HepG2 (cell line): ENCODE data around the gene SAMD4B. TPM values are rescaled to one million over a fixed set of nuclear protein-coding genes. Genes with fewer than 3 reads are reported as not detected.

Source experiments
- GABPB1 ChIP-seq: IDR thresholded peaks from 2 replicates; pipeline ENCODE4 v1.6.1; 2016; ENCODE audit warnings: mild to moderate bottlenecking, missing genetic modification reagents, moderate library complexity, missing compliant biosample characterization
- GATAD2A ChIP-seq: IDR thresholded peaks from 2 replicates; pipeline ENCODE4 v1.6.1; 2016
- ZNF124 ChIP-seq: sonication (generic); formaldehyde crosslinking; IDR thresholded peaks from 2 replicates; pipeline ENCODE4 v1.4.0; 2020; ENCODE audit warnings: missing genetic modification reagents
- polyA plus RNA-seq, 8 experiments: library from polyadenylated mRNA; depleted of rRNA in 3 of 8; stranded (reverse) in 7 of 8; unstranded in 1 of 8; fragments of >200 nt; fragmentation: Illumina TruSeq in 4 of 8; extraction: Trizol in 4 of 8; gene quantifications; 2 replicates each; pipeline versions ENCODE4 v1.2.1 to v1.2.3, GENCODE V29; 2011 to 2016; ENCODE audit warnings: low read depth in 4 of 8, missing spikeins in 1 of 8, mixed read lengths in 1 of 8; ENCODE audit not compliant: insufficient read depth in 1 of 8
- total RNA-seq, 5 experiments: library from RNA; depleted of rRNA; stranded (reverse); fragments of >200 nt; fragmentation: Illumina TruSeq; extraction: Trizol; gene quantifications; 2 replicates each; pipeline ENCODE4 v1.2.3, GENCODE V29; 2016; ENCODE audit warnings: low read depth in 1 of 5
- TF ChIP-seq, protein P1 (sequence below): sonication (generic); formaldehyde crosslinking; IDR thresholded peaks from 2 replicates; pipeline ENCODE4 v1.4.0; 2020; ENCODE audit warnings: missing genetic modification reagents
- TF ChIP-seq, protein P2 (sequence below): sonication (generic); formaldehyde crosslinking; IDR thresholded peaks from 2 replicates; pipeline ENCODE4 v1.5.1; 2020; ENCODE audit warnings: mild to moderate bottlenecking, missing genetic modification reagents, borderline replicate concordance
- TF ChIP-seq, protein P3 (sequence below): sonication (generic); formaldehyde crosslinking; IDR thresholded peaks from 2 replicates; pipeline ENCODE4 v1.4.0; 2020; ENCODE audit warnings: missing genetic modification reagents

SAMD4B gene
- total and polyA plus RNA-seq, 2 of the 13 experiments (the other 11 are each of a cell fraction or from before 2014, with no cell fraction given), result 26.0 to 31.8 TPM

DNA sequence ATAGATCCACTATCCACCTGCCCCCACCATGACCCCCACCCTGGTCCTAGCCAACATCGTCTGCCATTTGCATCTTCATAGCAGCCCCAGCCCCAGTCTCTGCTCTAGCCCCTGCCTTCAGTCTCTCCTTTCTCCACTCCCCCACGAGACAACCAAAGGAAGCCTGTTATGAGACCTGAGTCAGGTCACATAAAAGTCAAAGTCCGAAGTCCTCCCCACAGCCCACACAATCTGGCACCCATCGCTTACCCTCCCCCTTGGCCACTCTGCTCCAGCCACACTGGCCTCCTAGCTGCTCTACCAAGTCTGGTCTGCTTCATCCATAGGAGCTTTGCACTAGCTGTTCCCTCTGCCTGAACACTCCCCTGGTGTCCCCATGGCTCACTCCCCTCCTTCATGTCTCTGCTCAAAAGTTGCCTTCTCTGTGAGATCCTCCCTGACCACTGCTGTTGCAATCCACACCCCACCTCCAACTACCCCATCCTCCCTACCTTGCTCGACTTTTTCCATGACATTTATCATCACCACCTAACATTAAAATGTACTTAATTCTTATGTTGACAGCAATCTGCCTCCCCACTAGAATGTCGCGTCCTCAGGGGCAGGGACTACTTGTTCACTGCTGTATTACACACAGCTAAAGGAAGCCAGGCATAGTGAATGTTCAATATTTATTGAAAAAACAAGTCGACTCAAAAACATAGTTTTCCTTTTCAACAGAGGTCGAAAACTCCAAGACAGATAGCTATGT lies 69.0 kb downstream of the SAMD4B start (continued):
- TF ChIP-seq, protein P1, sequence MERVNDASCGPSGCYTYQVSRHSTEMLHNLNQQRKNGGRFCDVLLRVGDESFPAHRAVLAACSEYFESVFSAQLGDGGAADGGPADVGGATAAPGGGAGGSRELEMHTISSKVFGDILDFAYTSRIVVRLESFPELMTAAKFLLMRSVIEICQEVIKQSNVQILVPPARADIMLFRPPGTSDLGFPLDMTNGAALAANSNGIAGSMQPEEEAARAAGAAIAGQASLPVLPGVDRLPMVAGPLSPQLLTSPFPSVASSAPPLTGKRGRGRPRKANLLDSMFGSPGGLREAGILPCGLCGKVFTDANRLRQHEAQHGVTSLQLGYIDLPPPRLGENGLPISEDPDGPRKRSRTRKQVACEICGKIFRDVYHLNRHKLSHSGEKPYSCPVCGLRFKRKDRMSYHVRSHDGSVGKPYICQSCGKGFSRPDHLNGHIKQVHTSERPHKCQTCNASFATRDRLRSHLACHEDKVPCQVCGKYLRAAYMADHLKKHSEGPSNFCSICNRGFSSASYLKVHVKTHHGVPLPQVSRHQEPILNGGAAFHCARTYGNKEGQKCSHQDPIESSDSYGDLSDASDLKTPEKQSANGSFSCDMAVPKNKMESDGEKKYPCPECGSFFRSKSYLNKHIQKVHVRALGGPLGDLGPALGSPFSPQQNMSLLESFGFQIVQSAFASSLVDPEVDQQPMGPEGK, result peak; percentile 68; the same call in 1 of the 2 replicates
- TF ChIP-seq, protein P2, sequence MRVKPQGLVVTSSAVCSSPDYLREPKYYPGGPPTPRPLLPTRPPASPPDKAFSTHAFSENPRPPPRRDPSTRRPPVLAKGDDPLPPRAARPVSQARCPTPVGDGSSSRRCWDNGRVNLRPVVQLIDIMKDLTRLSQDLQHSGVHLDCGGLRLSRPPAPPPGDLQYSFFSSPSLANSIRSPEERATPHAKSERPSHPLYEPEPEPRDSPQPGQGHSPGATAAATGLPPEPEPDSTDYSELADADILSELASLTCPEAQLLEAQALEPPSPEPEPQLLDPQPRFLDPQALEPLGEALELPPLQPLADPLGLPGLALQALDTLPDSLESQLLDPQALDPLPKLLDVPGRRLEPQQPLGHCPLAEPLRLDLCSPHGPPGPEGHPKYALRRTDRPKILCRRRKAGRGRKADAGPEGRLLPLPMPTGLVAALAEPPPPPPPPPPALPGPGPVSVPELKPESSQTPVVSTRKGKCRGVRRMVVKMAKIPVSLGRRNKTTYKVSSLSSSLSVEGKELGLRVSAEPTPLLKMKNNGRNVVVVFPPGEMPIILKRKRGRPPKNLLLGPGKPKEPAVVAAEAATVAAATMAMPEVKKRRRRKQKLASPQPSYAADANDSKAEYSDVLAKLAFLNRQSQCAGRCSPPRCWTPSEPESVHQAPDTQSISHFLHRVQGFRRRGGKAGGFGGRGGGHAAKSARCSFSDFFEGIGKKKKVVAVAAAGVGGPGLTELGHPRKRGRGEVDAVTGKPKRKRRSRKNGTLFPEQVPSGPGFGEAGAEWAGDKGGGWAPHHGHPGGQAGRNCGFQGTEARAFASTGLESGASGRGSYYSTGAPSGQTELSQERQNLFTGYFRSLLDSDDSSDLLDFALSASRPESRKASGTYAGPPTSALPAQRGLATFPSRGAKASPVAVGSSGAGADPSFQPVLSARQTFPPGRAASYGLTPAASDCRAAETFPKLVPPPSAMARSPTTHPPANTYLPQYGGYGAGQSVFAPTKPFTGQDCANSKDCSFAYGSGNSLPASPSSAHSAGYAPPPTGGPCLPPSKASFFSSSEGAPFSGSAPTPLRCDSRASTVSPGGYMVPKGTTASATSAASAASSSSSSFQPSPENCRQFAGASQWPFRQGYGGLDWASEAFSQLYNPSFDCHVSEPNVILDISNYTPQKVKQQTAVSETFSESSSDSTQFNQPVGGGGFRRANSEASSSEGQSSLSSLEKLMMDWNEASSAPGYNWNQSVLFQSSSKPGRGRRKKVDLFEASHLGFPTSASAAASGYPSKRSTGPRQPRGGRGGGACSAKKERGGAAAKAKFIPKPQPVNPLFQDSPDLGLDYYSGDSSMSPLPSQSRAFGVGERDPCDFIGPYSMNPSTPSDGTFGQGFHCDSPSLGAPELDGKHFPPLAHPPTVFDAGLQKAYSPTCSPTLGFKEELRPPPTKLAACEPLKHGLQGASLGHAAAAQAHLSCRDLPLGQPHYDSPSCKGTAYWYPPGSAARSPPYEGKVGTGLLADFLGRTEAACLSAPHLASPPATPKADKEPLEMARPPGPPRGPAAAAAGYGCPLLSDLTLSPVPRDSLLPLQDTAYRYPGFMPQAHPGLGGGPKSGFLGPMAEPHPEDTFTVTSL, result no peak
- peak; percentile 61 for TF ChIP-seq GATAD2A (CRISPR knock-in tag)
- TF ChIP-seq GABPB1, result no peak
- TF ChIP-seq ZNF124 (CRISPR knock-in tag), result no peak
- TF ChIP-seq, protein P3, sequence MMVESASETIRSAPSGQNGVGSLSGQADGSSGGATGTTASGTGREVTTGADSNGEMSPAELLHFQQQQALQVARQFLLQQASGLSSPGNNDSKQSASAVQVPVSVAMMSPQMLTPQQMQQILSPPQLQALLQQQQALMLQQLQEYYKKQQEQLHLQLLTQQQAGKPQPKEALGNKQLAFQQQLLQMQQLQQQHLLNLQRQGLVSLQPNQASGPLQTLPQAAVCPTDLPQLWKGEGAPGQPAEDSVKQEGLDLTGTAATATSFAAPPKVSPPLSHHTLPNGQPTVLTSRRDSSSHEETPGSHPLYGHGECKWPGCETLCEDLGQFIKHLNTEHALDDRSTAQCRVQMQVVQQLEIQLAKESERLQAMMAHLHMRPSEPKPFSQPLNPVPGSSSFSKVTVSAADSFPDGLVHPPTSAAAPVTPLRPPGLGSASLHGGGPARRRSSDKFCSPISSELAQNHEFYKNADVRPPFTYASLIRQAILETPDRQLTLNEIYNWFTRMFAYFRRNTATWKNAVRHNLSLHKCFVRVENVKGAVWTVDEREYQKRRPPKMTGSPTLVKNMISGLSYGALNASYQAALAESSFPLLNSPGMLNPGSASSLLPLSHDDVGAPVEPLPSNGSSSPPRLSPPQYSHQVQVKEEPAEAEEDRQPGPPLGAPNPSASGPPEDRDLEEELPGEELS (CRISPR knock-in tag), result peak; percentile 68
- TF ChIP-seq, all 625 proteins: peak for 113
